SK-N-SH (cell line): ENCODE measurements around the gene CCDC192.

ENCODE experiments used
- CTCF ChIP-seq: fragments of 200-600 bp; sonication (generic); IDR thresholded peaks from 2 replicates; pipeline ENCODE4 v1.6.1; 2017; ENCODE audit warnings: antibody characterized with exemption, mild to moderate bottlenecking, moderate library complexity
- ELF1 ChIP-seq: IDR thresholded peaks from 2 replicates; pipeline ENCODE4 v1.4.0; 2012
- EP300 ChIP-seq, 2 experiments: IDR thresholded peaks; 2 replicates each; pipeline versions ENCODE4 v1.4.0 to v1.6.1; 2012; ENCODE audit warnings: borderline replicate concordance in 1 of 2, low read depth in 1 of 2, low read length in 1 of 2
- EZH2phosphoT487 ChIP-seq: fragments of 200-600 bp; sonication (generic); IDR thresholded peaks from 2 replicates; pipeline ENCODE4 v1.6.1; 2017; ENCODE audit warnings: low read depth, mixed run types, mild to moderate bottlenecking, antibody characterized with exemption, moderate library complexity, borderline replicate concordance
- GABPA ChIP-seq: IDR thresholded peaks from 2 replicates; pipeline ENCODE4 v1.4.0; 2012; ENCODE audit warnings: low read depth, mild to moderate bottlenecking
- MAX ChIP-seq: IDR thresholded peaks from 2 replicates; pipeline ENCODE4 v1.4.0; 2012; ENCODE audit warnings: low read depth
- NRF1 ChIP-seq: IDR thresholded peaks from 2 replicates; pipeline ENCODE4 v1.6.1; 2012; ENCODE audit warnings: low read depth, mild to moderate bottlenecking, low read length
- POLR2AphosphoS5 ChIP-seq: IDR thresholded peaks from 2 replicates; pipeline ENCODE4 v1.6.1; 2012; ENCODE audit warnings: low read depth, low read length
- RAD21 ChIP-seq: IDR thresholded peaks from 2 replicates; pipeline ENCODE4 v1.6.1; 2012; ENCODE audit warnings: mild to moderate bottlenecking, low read length
- RCOR1 ChIP-seq: fragments of 150-350 bp; IDR thresholded peaks from 2 replicates; pipeline ENCODE4 v1.6.1; 2017; ENCODE audit warnings: antibody characterized with exemption, low read length
- REST ChIP-seq: IDR thresholded peaks from 2 replicates; pipeline ENCODE4 v1.6.1; 2012; ENCODE audit warnings: mild to moderate bottlenecking, low read depth, low read length, moderate library complexity
- TAF1 ChIP-seq: IDR thresholded peaks from 2 replicates; pipeline ENCODE4 v1.6.1; 2012; ENCODE audit warnings: low read depth, mild to moderate bottlenecking, low read length, moderate library complexity, borderline replicate concordance
- YY1 ChIP-seq: IDR thresholded peaks from 2 replicates; pipeline ENCODE4 v1.4.0; 2012; ENCODE audit warnings: low read depth, mild to moderate bottlenecking

- no peak for TF ChIP-seq CTCF
- TF ChIP-seq NRF1, result no peak
- TF ChIP-seq GABPA, result no peak
- TF ChIP-seq YY1, result no peak
- no peak for TF ChIP-seq RAD21
- TF ChIP-seq MAX, result no peak
- TF ChIP-seq POLR2AphosphoS5, result no peak
- no peak for TF ChIP-seq EZH2phosphoT487
- no peak for TF ChIP-seq ELF1
- no peak for TF ChIP-seq TAF1
- no peak for TF ChIP-seq REST
- TF ChIP-seq EP300 (IDR thresholded peaks at IDR 0.05; ENCODE audit: borderline replicate concordance in 1 of 2, low read depth in 1 of 2, low read length in 1 of 2), result no peak
- TF ChIP-seq RCOR1, result no peak
These were observed 136.5 kb downstream of the CCDC192 start for GRCh38 chr5:127839496-127840197.
